ENCODE data around the gene SPG7.
A peak's percentile ranks its signal among the peaks of the same experiment; 100 is the strongest.

Gene SPG7

GRCh38 chr16:89484923-89485679 is 23.1 kb upstream of the SPG7 start:
- TF ChIP-seq CTCF (conservative IDR thresholded peaks at IDR 0.05; ENCODE audit: control insufficient read depth, insufficient read depth, low read depth, low read length) = no peak
- no peak overlapping the region for H3K4me3 ChIP-seq (ENCODE audit: control insufficient read depth, low read depth, low read length)
- DNase-seq (ENCODE audit: low read depth) = no peak

- no peak overlapping the region for H3K4me3 ChIP-seq (ENCODE audit: control insufficient read depth, low read depth, low read length)
- no peak for DNase-seq (ENCODE audit: low read depth)
- no peak for TF ChIP-seq CTCF (conservative IDR thresholded peaks at IDR 0.05; ENCODE audit: control insufficient read depth, insufficient read depth, low read depth, low read length)
These were observed 22.4 kb upstream of the SPG7 start for GRCh38 chr16:89485701-89486246.

GRCh38 chr16:89489040-89489897 is 18.9 kb upstream of the SPG7 start:
- peak; percentile 26 for TF ChIP-seq CTCF (conservative IDR thresholded peaks at IDR 0.05; ENCODE audit: control insufficient read depth, insufficient read depth, low read depth, low read length)
- peak; percentile 96 for DNase-seq (ENCODE audit: low read depth)
- H3K4me3 ChIP-seq (ENCODE audit: control insufficient read depth, low read depth, low read length) = peak overlapping the region; percentile 70

GRCh38 chr16:89489898-89490438 is 18.2 kb upstream of the SPG7 start:
- no peak for DNase-seq (ENCODE audit: low read depth)
- no peak for TF ChIP-seq CTCF (conservative IDR thresholded peaks at IDR 0.05; ENCODE audit: control insufficient read depth, insufficient read depth, low read depth, low read length)
- peak overlapping the region; percentile 70 for H3K4me3 ChIP-seq (ENCODE audit: control insufficient read depth, low read depth, low read length)

GRCh38 chr16:89490439-89491237 is 17.6 kb upstream of the SPG7 start, which contains the start of gene ANKRD11:
TSS of gene ANKRD11 (minus strand) at chr16:89490561. CDS start at chr16:89317019, 173,542 bp downstream.
- no peak for TF ChIP-seq CTCF (conservative IDR thresholded peaks at IDR 0.05; ENCODE audit: control insufficient read depth, insufficient read depth, low read depth, low read length)
- peak; percentile 100 for DNase-seq (ENCODE audit: low read depth)
- peak within 1 kb of the TSS; percentile 70 for H3K4me3 ChIP-seq (ENCODE audit: control insufficient read depth, low read depth, low read length)
